H9 (cell line): Measurements from ENCODE around the gene UBE3C. TPM values are rescaled to one million over a fixed set of nuclear protein-coding genes. Genes with fewer than 3 reads are reported as not detected.

ENCODE experiments used
- DNase-seq: peaks from one replicate; pipeline ENCODE4 v3.0.0-alpha.2; 2017
- H2AFZ ChIP-seq: one replicate; pipeline ENCODE4 v1.6.1; 2013; ENCODE audit warnings: mild to moderate bottlenecking, low read length, control low read depth, moderate library complexity
- H2AK5ac ChIP-seq: 2 replicates; pipeline ENCODE4 v1.6.1; 2013; ENCODE audit warnings: low read length, control low read depth, mixed read lengths; ENCODE audit not compliant: insufficient read length
- H2BK120ac ChIP-seq: one replicate; pipeline ENCODE4 v1.6.1; 2013; ENCODE audit warnings: low read depth, mild to moderate bottlenecking, low read length, control low read depth, inconsistent platforms; ENCODE audit not compliant: poor library complexity, severe bottlenecking
- H2BK12ac ChIP-seq: 2 replicates; pipeline ENCODE4 v1.6.1; 2013; ENCODE audit warnings: low read length, control low read depth, mixed read lengths, low read depth; ENCODE audit not compliant: insufficient read length
- H2BK15ac ChIP-seq: 2 replicates; pipeline ENCODE4 v1.6.1; 2013; ENCODE audit warnings: low read depth, low read length, control low read depth
- H2BK20ac ChIP-seq: one replicate; pipeline ENCODE4 v1.6.1; 2013; ENCODE audit warnings: low read depth, mild to moderate bottlenecking, low read length, control low read depth, inconsistent platforms; ENCODE audit not compliant: poor library complexity, severe bottlenecking
- H2BK5ac ChIP-seq: 2 replicates; pipeline ENCODE4 v1.6.1; 2013; ENCODE audit warnings: low read length, control low read depth, mixed read lengths; ENCODE audit not compliant: insufficient read length
- H3K14ac ChIP-seq: 2 replicates; pipeline ENCODE4 v1.6.1; 2013; ENCODE audit warnings: low read length, control low read depth; ENCODE audit not compliant: insufficient read depth
- H3K18ac ChIP-seq: 2 replicates; pipeline ENCODE4 v1.6.1; 2013; ENCODE audit warnings: low read depth, mild to moderate bottlenecking, mixed read lengths, low read length, control low read depth; ENCODE audit not compliant: insufficient read length
- H3K23ac ChIP-seq: 2 replicates; pipeline ENCODE4 v1.6.1; 2013; ENCODE audit warnings: low read length, control low read depth, mixed read lengths, low read depth; ENCODE audit not compliant: insufficient read length
- H3K23me2 ChIP-seq: 2 replicates; pipeline ENCODE4 v1.6.1; 2013; ENCODE audit warnings: low read depth, mild to moderate bottlenecking, mixed read lengths, low read length, control low read depth; ENCODE audit not compliant: insufficient read length, poor library complexity, severe bottlenecking
- H3K27ac ChIP-seq: 2 replicates; pipeline ENCODE4 v1.5.1; 2013; ENCODE audit warnings: low read length, control low read depth, mixed read lengths, low read depth; ENCODE audit not compliant: insufficient read length
- H3K27me3 ChIP-seq: 2 replicates; pipeline ENCODE4 v1.6.1; 2013; ENCODE audit warnings: low read length, control low read depth, inconsistent platforms; ENCODE audit not compliant: insufficient read depth
- H3K4ac ChIP-seq: 2 replicates; pipeline ENCODE4 v1.6.1; 2013; ENCODE audit warnings: low read depth, mild to moderate bottlenecking, control low read depth, inconsistent platforms, low read length, moderate library complexity
- H3K4me1 ChIP-seq: 2 replicates; pipeline ENCODE4 v1.6.1; 2013; ENCODE audit warnings: low read length, control low read depth, inconsistent platforms; ENCODE audit not compliant: insufficient read depth
- H3K4me2 ChIP-seq: 2 replicates; pipeline ENCODE4 v1.6.1; 2013; ENCODE audit warnings: low read length, control low read depth, mixed read lengths; ENCODE audit not compliant: insufficient read length, insufficient read depth
- H3K56ac ChIP-seq: 2 replicates; pipeline ENCODE4 v1.6.1; 2013; ENCODE audit warnings: low read depth, mild to moderate bottlenecking, mixed read lengths, low read length, control low read depth; ENCODE audit not compliant: insufficient read length
- H3K79me1 ChIP-seq: 2 replicates; pipeline ENCODE4 v1.6.1; 2013; ENCODE audit warnings: low read depth, mild to moderate bottlenecking, moderate library complexity, low read length, control low read depth, inconsistent platforms; ENCODE audit not compliant: insufficient read depth, poor library complexity, severe bottlenecking
- H3K79me2 ChIP-seq: 2 replicates; pipeline ENCODE4 v1.6.1; 2013; ENCODE audit warnings: low read length, control low read depth, inconsistent platforms; ENCODE audit not compliant: insufficient read depth
- H3K9ac ChIP-seq: 2 replicates; pipeline ENCODE4 v1.6.1; 2013; ENCODE audit warnings: low read length, control low read depth, mixed read lengths; ENCODE audit not compliant: insufficient read length; ENCODE audit errors: extremely low read depth
- H3K9me3 ChIP-seq: one replicate; pipeline ENCODE4 v1.6.1; 2013; ENCODE audit warnings: low read depth, low read length, inconsistent platforms; ENCODE audit not compliant: control insufficient read depth
- H3T11ph ChIP-seq: one replicate; pipeline ENCODE4 v1.6.1; 2013; ENCODE audit warnings: mild to moderate bottlenecking, low read length, control low read depth, inconsistent platforms
- H4K20me1 ChIP-seq: one replicate; pipeline ENCODE4 v1.6.1; 2013; ENCODE audit not compliant: control insufficient read depth, insufficient read length, insufficient read depth
- H4K5ac ChIP-seq: 2 replicates; pipeline ENCODE4 v1.6.1; 2013; ENCODE audit warnings: low read depth, mild to moderate bottlenecking, mixed read lengths, low read length, control low read depth; ENCODE audit not compliant: insufficient read length
- H4K8ac ChIP-seq: replicated peaks from 2 replicates; pipeline ENCODE4 v1.6.1; 2013; ENCODE audit warnings: low read length, control low read depth, mixed read lengths, low read depth; ENCODE audit not compliant: insufficient read length
- H4K91ac ChIP-seq: 2 replicates; pipeline ENCODE4 v1.6.1; 2013; ENCODE audit warnings: low read depth, mild to moderate bottlenecking, moderate library complexity, mixed read lengths, low read length, control low read depth; ENCODE audit not compliant: insufficient read length
- H3K27ac Mint-ChIP-seq, 3 experiments: 2 replicates in 2 of 3; 3 replicates in 1 of 3; pipeline ENCODE4 v1.8.0; 2020 to 2021; ENCODE audit warnings: mixed read lengths in 3 of 3, mild to moderate bottlenecking in 1 of 3, moderate library complexity in 1 of 3
- H3K27me3 Mint-ChIP-seq: 2 replicates; pipeline ENCODE4 v1.8.0; 2021; ENCODE audit warnings: low read depth, mild to moderate bottlenecking, moderate library complexity, mixed read lengths
- H3K36me3 Mint-ChIP-seq, 3 experiments: 2 replicates in 2 of 3; 3 replicates in 1 of 3; pipeline ENCODE4 v1.8.0; 2020 to 2021; ENCODE audit warnings: low read depth in 3 of 3, mixed read lengths in 3 of 3; ENCODE audit not compliant: insufficient read depth in 1 of 3
- H3K4me1 Mint-ChIP-seq, 2 experiments: 2 replicates each; pipeline ENCODE4 v1.8.0; 2020; ENCODE audit warnings: mixed read lengths in 2 of 2
- H3K4me3 Mint-ChIP-seq, 2 experiments: 2 replicates in 1 of 2; 3 replicates in 1 of 2; pipeline ENCODE4 v1.8.0; 2020 to 2021; ENCODE audit warnings: mild to moderate bottlenecking in 2 of 2, mixed read lengths in 2 of 2, moderate library complexity in 1 of 2
- H3K9me3 Mint-ChIP-seq, 2 experiments: 2 replicates in 1 of 2; 3 replicates in 1 of 2; pipeline ENCODE4 v1.8.0; 2020; ENCODE audit warnings: mild to moderate bottlenecking in 2 of 2, mixed read lengths in 2 of 2, moderate library complexity in 1 of 2
- CTCF ChIP-seq: fragments of 200-600 bp; sonication (generic); conservative IDR thresholded peaks from 3 replicates; pipeline ENCODE4 v1.8.0; 2021; ENCODE audit warnings: antibody characterized with exemption, mild to moderate bottlenecking
- WGBS: extraction: QIAGEN DNeasy Blood & Tissue Kit; methylation state at CpG from one replicate; pipeline ENCODE4 v1.1.7; 2013; ENCODE audit warnings: missing lambda C conversion rate, low lambda C conversion rate, mixed read lengths; ENCODE audit not compliant: insufficient read length; ENCODE audit errors: extremely low coverage; 5-methylcytosine and 5-hydroxymethylcytosine counted together
- total RNA-seq: library from RNA; stranded (reverse); gene quantifications from 2 replicates; pipeline ENCODE4 v1.2.1, GENCODE V29; 2021

The UBE3C gene
- total RNA-seq, 1 experiment from 2014 or later: 63.3 TPM

- no peak overlapping the region for H3K23ac ChIP-seq
- Mint-ChIP-seq H3K4me1 (peaks cover 14 to 15% of the 10 kb centered on the region in 2 experiments), H3K27me3 (no peaks in the 10 kb centered on the region), H3K36me3 (peaks cover 30 to 82% (median 68%) of the 10 kb centered on the region in 3 experiments; a peak in 6 of 7 replicates), H3K4me3 (no peak overlapping the region), H3K9me3 (no peaks in the 10 kb centered on the region), H3K27ac (peak overlapping the region; percentile 82 to 93 (median 92); a peak in 6 of 7 replicates)
- H3T11ph ChIP-seq: no peak overlapping the region
- H2BK12ac ChIP-seq: no peak overlapping the region
- whole genome bisulfite sequencing: no CpG with 5 or more reads among the region's 6 CpGs
- no peak overlapping the region for H4K8ac ChIP-seq
- H3K27me3 ChIP-seq: no peaks in the 10 kb centered on the region
- H3K18ac ChIP-seq: no peak overlapping the region
- peaks cover 6% of the 10 kb centered on the region for H3K79me1 ChIP-seq
- H3K4me2 ChIP-seq: no peak overlapping the region
- peak; percentile 54 for DNase-seq
- H3K4ac ChIP-seq: no peak overlapping the region
- H4K5ac ChIP-seq: no peak overlapping the region
- no peak overlapping the region for H2BK20ac ChIP-seq
- no peaks in the 10 kb centered on the region for H3K4me1 ChIP-seq
- H3K23me2 ChIP-seq: no peaks in the 10 kb centered on the region
- no peak overlapping the region for H2BK15ac ChIP-seq
- no peak for TF ChIP-seq CTCF
- no peak overlapping the region for H2AFZ ChIP-seq
- no peak overlapping the region for H4K91ac ChIP-seq
- H2BK5ac ChIP-seq: no peak overlapping the region
- H3K56ac ChIP-seq: no peak overlapping the region
- H3K79me2 ChIP-seq: no peaks in the 10 kb centered on the region
- H3K27ac ChIP-seq: no peak overlapping the region
- H4K20me1 ChIP-seq: no peaks in the 10 kb centered on the region
- H2BK120ac ChIP-seq: no peak overlapping the region
- H3K14ac ChIP-seq: no peak overlapping the region
- no peak overlapping the region for H2AK5ac ChIP-seq
- H3K9me3 ChIP-seq: no peaks in the 10 kb centered on the region
- no peak overlapping the region for H3K9ac ChIP-seq
These were observed 50.7 kb downstream of the UBE3C start for GRCh38 chr7:157189405-157189804.
